Measurements from ENCODE around the gene CCDC146.

GRCh38 chr7:77258014-77258413 lies 135.6 kb downstream of the CCDC146 start:
- no peak for TF ChIP-seq EZH2 (IDR thresholded peaks at IDR 0.05; ENCODE audit: borderline replicate concordance, low read depth, low read length, severe bottlenecking)
- TF ChIP-seq, protein P1, sequence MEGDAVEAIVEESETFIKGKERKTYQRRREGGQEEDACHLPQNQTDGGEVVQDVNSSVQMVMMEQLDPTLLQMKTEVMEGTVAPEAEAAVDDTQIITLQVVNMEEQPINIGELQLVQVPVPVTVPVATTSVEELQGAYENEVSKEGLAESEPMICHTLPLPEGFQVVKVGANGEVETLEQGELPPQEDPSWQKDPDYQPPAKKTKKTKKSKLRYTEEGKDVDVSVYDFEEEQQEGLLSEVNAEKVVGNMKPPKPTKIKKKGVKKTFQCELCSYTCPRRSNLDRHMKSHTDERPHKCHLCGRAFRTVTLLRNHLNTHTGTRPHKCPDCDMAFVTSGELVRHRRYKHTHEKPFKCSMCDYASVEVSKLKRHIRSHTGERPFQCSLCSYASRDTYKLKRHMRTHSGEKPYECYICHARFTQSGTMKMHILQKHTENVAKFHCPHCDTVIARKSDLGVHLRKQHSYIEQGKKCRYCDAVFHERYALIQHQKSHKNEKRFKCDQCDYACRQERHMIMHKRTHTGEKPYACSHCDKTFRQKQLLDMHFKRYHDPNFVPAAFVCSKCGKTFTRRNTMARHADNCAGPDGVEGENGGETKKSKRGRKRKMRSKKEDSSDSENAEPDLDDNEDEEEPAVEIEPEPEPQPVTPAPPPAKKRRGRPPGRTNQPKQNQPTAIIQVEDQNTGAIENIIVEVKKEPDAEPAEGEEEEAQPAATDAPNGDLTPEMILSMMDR (IDR thresholded peaks at IDR 0.05; ENCODE audit: borderline replicate concordance, extremely low read depth, low read length, poor library complexity, severe bottlenecking), result no peak
